Retinal pigment epithelial cell (primary cell): Measurements from ENCODE around the gene TAL1.
A peak's percentile ranks its signal among the peaks of the same experiment; 100 is the strongest.

Experiments used
- DNase-seq: peaks from one replicate; pipeline ENCODE4 v3.0.0-alpha.2; 2010; ENCODE audit warnings: low read depth
- H3K4me3 ChIP-seq: 2 replicates; pipeline ENCODE4 v1.5.1; 2011; ENCODE audit warnings: mild to moderate bottlenecking, low read length, control low read depth, moderate library complexity
- CTCF ChIP-seq: conservative IDR thresholded peaks from 2 replicates; pipeline ENCODE4 v1.5.1; 2011; ENCODE audit warnings: low read depth, low read length, control low read depth, inconsistent platforms

The TAL1 gene

GRCh38 chr1:47184822-47185677 is 47.0 kb downstream of the TAL1 start:
- no peak for TF ChIP-seq CTCF
- no peak for DNase-seq
- no peak overlapping the region for H3K4me3 ChIP-seq

GRCh38 chr1:47184090-47184821 is 47.8 kb downstream of the TAL1 start:
- no peak overlapping the region for H3K4me3 ChIP-seq
- no peak for DNase-seq
- no peak for TF ChIP-seq CTCF

GRCh38 chr1:47183308-47184089 is 48.5 kb downstream of the TAL1 start:
- H3K4me3 ChIP-seq: no peak overlapping the region
- no peak for TF ChIP-seq CTCF
- DNase-seq: no peak

GRCh38 chr1:47182676-47183235 is 49.3 kb downstream of the TAL1 start:
- no peak for DNase-seq
- H3K4me3 ChIP-seq: no peak overlapping the region
- TF ChIP-seq CTCF: no peak

- no peak for TF ChIP-seq CTCF
- peak; percentile 68 for DNase-seq
Observed at GRCh38 chr1:47181955-47182675, 49.9 kb downstream of the TAL1 start.

More at GRCh38 chr1:47181955-47182675, 49.9 kb downstream of the TAL1 start:
- H3K4me3 ChIP-seq: no peak overlapping the region
